Activated T-cell treated with anti-CD3 and anti-CD28 coated beads, Interleukin-2, amount 50 U/mL, for 48 hours (primary cell): ENCODE data around the gene USP32.
"Not testable (repeated sequence)": the region's sequence is repeated elsewhere in the genome, so short reads cannot be mapped to it uniquely, and the experiment has no call there.

Experiments
- DNase-seq, 2 experiments: peaks; one replicate each; pipeline ENCODE4 v3.0.0-alpha.2; 2020

Gene USP32

GRCh38 chr17:60292697-60293096 lies 99.2 kb downstream of the USP32 start:
- no peak for DNase-seq

- DNase-seq = no peak
Observed at GRCh38 chr17:60284709-60285108, 107.2 kb downstream of the USP32 start.

- DNase-seq = no peak
Observed at GRCh38 chr17:60283816-60284215, 108.1 kb downstream of the USP32 start.

- DNase-seq = no peak
Observed at GRCh38 chr17:60280673-60281072, 111.3 kb downstream of the USP32 start.

DNA sequence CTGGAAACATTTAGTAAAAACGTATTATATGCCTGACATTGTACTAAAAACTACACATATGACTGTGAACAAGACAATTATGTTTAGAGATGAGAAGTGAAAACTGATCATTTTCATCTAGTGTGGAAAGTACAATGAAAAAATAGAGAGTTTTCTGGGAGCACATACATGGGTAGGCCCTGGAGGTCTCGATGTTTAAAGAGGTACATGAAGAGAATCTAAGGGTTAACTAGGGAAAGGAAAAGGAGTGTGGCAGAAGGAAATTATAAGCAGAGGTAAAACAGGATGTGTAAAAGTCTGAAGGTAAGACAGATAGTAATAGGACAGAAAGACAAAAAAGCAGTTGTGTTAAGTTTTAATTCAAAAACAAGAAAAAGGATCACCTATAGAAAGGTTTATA lies 113.7 kb downstream of the USP32 start:
- no peak for DNase-seq

DNA sequence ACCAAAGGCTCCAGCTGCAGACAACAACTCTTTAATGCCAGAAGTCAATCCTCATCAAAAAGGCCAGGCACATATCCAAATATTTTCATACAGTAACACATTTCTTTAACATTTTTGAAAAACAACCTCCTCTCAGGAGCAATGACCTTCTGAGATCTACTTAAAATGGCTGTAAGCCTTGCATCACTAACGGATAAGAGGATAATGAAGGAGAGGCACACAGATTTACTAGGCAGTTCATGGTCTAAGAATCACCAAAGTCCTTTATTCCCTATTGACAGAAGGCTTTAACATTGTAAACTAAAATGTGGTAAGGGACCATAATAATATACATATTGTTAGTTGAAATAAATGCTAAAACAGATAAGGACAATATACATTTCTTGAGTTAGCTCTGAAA lies 114.7 kb downstream of the USP32 start:
- DNase-seq = no peak

GRCh38 chr17:60269417-60269816 lies 122.5 kb downstream of the USP32 start:
- DNase-seq = no peak

DNA sequence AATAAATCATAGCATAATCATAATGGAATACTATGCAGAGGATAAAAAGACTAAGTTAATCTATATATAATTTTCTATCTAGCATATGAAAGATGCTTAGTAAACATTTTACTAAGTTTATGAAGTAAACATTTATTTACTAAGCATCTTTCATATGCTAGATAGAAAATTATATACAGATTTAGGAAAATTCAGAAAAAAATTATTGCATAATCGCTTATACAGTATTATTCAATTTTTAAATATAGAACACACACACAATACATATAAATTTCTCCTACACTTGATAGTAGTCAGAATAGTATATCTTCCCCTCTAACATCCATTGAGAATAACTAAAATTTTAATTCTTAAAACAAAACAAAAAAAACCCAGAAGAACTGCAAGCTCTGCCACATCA lies 131.4 kb downstream of the USP32 start:
- no peak for DNase-seq

- no peak for DNase-seq
Observed at GRCh38 chr17:60258313-60258712, 133.6 kb downstream of the USP32 start.

GRCh38 chr17:60256174-60256573 lies 135.8 kb downstream of the USP32 start:
- no peak for DNase-seq

- no peak for DNase-seq
Observed at GRCh38 chr17:60253048-60253447, 138.9 kb downstream of the USP32 start.

DNA sequence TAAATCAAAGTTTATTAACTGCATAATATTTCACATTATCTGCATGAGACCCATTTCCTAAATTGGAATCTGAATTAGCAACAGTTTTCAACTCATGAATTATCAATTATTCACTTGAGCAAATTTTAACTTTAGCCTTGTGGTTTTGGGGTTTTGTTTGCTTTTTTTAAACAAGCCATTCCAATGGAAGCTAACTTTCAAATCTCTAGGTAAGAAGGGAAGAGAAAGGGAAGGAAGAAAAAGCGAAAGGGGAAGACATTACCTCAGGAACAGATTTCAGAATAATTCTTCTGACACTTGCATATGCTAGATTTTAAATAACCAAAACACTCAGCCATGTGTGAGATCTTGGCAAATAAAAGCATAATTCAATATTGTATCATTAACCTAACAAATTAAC lies 139.5 kb downstream of the USP32 start:
- DNase-seq = no peak

DNA sequence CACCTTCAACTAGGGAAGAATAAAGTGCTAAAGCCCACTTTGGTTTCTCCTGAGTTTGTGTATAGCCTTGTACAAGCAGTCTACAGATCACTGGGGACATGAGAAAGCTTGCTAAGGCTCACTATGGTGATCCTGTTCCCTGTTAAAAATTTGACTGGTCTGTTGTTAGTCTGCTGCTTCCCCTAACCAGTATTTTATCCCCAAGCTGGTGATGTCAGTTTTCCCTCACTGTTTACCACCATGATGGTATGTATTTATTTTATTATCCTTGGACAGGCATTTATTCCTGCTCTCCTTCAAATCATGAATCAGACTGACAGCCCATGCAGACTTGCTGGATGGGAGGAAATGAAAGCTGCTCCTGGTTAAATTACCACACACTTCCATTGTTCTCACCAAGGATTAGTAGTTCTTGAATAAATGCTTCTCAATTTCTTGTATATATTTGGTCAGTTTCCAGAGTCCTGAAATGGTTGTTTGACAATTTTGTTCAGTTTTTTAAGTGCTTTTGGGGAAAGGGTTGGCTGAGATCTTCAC lies 142.6 kb downstream of the USP32 start:
- no peak for DNase-seq

DNA sequence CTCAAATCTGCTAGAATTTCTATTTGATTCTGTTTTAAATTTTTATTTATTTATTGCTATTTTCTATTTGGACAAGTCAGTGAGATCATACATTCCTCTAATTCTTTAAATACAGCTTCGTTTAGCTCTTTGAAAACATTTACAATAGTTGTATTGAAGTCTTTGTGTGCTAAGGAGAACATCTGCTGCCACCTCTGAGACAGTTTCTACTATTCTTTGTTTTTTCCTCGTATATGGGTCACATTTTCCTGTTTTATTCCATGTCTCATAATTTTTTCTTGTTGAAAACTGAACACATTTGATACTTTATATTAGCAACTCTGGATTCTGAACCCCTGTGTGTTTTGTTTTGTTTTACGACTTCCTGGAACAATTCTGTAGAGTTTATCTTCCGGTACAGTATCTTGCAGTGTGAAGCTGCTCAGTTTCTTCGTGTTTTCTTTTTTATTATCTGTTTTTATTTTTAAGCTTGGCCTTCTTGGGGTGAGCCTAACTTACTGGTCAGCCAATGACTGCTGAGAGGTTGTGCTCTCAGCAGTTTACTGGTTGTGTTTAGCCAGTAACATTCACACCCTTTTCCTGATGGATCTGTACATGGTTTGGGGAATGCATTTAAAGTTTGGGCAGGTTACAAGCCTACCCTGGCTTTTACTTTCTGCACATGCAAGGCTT lies 143.2 kb downstream of the USP32 start:
- no peak for DNase-seq

DNA sequence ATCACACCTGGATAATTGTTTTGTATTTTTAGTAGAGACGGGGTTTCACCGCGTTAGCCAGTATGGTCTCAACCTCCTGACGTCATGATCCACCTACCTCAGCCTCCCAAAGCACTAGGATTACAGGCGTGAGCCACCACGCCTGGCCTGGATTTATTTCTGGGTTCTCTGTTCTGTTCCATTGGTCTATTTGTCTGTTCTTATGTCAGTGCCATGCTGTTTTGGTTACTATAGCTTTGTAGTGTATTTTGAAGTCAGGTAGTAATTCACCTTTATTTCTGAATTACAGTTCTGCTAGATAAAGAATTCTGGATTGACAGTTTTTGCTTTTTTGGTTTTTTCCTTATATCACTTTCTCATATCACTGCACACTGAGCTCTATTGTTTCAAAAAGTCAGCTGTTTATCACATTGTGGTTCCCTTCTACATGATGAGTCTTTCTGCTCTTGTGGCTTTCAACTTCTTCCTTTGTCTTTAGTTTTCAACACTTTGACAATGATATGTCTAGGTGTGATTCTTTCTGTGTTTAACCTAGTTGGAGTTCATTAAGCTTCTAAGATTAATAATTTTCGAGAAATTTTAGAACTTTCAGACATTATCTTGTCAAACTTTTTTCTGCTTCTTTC lies 144.0 kb downstream of the USP32 start:
- DNase-seq = no peak

GRCh38 chr17:60244656-60245055 lies 147.3 kb downstream of the USP32 start:
- DNase-seq = no peak

- no peak for DNase-seq
Observed at GRCh38 chr17:60240290-60240689, 151.6 kb downstream of the USP32 start.

DNA sequence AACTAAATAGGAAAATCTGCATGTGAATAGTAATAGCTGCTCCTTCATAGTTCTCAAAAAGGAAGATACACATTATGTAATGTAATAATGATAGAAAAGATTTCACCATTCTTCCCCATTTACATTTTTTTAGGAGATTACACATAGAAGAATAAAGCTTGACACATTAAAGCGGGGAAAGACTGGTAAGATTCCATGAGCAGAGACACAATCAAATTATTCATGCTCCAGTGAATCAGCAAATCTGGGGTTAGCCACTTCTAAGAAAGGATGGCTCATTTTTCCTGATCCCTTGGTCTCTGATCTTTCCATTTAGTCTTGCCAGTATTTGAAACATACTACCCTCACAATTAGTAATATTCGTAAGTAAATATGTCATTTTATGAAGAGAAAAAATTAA lies 160.2 kb downstream of the USP32 start:
- DNase-seq = no peak

- DNase-seq = no peak
Observed at GRCh38 chr17:60231234-60231633, 160.7 kb downstream of the USP32 start.

- no peak for DNase-seq
Observed at GRCh38 chr17:60230358-60230757, 161.6 kb downstream of the USP32 start.

DNA sequence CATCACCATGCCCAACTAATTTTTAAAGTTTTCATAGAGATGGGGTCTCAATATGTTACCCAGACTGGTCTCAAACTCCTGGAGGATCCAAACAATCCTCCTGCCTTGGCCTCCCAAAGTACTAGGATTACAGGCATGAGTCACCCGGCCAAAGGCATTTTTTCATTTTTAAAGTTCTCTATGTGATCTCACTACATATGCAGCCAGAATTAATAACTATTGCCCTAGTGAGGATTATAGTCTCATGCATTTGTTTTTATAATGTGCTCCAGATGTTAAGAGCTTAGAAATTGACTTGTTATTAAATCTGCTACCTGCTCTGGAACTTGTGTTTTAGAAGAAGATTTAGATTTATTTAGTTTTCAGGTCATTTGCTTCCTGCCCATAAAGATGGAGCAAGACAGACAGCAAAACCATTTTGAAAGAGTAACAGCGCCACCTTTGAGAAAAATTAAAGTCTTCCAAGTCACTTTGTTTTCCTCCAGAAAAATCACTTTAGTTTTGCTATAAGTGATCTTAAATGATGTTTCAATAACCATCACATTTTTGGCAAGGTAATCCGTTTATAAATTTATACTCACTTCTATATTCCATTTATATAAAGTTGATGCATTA lies 162.6 kb downstream of the USP32 start:
- DNase-seq = no peak

DNA sequence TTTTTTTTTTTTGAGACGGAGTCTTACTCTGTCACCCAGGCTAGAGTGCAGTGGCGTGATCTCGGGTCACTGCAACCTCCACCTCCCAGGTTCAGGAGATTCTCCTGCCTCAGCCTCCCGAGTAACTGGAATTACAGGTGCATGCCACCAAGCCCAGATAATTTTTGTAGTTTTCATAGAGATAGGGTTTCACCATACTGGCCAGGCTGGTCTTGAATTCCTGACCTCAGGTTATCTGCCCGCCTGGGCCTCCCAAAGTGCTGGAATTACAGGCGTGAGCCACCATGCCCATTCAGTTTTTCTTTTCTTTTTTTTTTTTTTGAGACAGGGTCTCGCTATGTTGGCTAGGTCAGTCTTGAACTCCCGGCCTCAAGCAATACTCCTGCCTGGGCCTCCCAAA lies 164.7 kb downstream of the USP32 start:
- DNase-seq = not testable (repeated sequence)

- DNase-seq = no peak
Observed at GRCh38 chr17:60224064-60224463, 167.9 kb downstream of the USP32 start.

GRCh38 chr17:60223456-60223855 lies 168.5 kb downstream of the USP32 start:
- no peak for DNase-seq
